ENCODE results near the gene ABCG8.
"Not testable (repeated sequence)": the region's sequence is repeated elsewhere in the genome, so short reads cannot be mapped to it uniquely, and the experiment has no call there.

Gene ABCG8

GRCh38 chr2:43905871-43906270, 67.1 kb downstream of the ABCG8 start:
- no peak for TF ChIP-seq CTCF (IDR thresholded peaks at IDR 0.05; ENCODE audit: borderline replicate concordance, insufficient read depth, low read depth, low read length)

GRCh38 chr2:43906448-43907109, 67.8 kb downstream of the ABCG8 start:
- TF ChIP-seq CTCF (IDR thresholded peaks at IDR 0.05; ENCODE audit: borderline replicate concordance, insufficient read depth, low read depth, low read length): no peak
- no peak overlapping the region for H3K4me3 ChIP-seq (ENCODE audit: low read depth, low read length)

More at GRCh38 chr2:43905871-43906270, 67.1 kb downstream of the ABCG8 start:
- no peak overlapping the region for H3K4me3 ChIP-seq (ENCODE audit: low read depth, low read length)

DNA sequence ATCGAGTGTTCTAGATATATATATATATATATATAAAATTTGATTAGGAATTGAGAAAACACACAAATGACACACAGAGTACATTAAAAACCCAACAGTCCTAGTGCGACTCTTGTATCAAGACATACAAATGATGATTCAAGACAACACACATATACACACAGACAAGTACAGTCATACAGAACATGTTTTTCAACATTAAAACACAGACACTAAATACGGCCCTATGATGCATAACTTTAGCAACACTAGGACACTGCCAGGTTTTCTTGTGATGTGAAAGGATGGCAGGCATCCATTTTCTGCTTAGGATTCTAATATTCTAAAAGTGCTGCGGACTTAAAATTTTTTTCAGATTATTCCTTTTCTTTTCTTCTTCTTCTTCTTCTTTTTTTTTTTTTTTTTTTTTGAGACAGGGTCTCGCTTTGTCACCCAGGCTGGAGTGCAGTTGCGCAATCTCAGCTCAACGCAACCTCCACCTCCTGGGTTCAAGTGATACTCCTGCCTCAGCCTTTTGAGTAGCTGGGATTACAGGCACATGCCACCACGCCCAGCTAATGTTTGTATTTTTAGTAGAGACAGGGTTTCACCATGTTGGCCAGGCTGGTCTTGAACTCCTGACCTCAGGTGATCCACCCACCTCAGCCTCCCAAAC, 72.5 kb downstream of the ABCG8 start:
- H3K4me3 ChIP-seq (ENCODE audit: low read depth, low read length): not testable (repeated sequence)

DNA sequence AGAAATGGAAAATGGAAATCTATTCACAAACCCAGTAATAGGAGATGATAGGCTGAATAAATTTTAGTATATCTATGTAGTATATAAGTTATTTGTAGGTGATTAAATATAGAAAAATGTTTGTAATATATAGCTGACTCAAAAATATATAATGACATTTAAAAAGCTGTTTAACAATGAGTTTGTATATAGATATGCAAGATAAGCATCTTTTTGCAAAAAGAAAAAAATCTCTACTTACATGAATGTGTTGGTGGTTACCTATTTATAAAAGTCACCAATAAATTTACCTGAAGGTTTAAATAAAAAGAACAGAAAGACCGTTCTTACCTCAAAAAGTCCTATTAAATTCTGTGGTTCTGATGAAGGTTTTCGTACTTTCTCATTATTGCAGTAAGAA, 85.7 kb downstream of the ABCG8 start:
- H3K4me3 ChIP-seq (ENCODE audit: low read depth, low read length): no peak overlapping the region
- no peak for TF ChIP-seq CTCF (IDR thresholded peaks at IDR 0.05; ENCODE audit: borderline replicate concordance, insufficient read depth, low read depth, low read length)

DNA sequence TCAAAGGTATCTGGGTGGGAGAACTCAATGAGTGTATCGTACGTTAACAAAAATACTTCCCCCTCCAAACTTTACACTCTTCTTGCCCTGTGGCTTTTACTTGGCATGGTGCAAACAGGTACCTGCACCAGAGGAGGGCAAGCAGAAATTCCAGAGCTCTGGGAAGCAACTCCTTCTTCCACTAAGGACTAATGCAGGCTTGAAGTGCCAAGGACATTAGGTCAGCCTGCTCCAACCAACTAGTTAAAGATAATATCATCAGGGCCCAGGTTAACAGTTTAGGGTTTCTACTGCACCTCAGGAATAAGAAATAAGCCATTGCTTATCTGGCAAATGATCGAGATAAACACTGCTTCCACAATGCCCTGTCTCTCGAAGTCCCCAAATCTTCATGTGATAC, 86.7 kb downstream of the ABCG8 start:
- no peak overlapping the region for H3K4me3 ChIP-seq (ENCODE audit: low read depth, low read length)
- TF ChIP-seq CTCF (IDR thresholded peaks at IDR 0.05; ENCODE audit: borderline replicate concordance, insufficient read depth, low read depth, low read length): no peak

DNA sequence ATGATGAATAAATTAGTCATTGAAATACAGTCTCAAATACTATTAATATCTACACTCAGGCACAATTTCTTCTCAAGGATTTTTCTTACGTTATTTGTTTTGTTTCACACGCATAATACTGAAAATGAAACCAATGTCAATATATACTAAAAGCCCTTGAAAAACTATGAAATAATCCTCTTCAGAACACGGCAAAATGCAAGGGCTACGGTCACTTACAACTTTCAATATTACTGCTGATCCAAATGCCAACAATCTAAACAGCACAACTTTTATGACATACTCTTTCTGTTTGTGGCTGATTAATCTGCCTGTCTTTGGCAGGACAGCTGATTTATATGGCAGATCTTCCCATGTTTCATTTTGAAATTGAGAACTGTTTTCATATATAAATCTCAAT, 88.7 kb downstream of the ABCG8 start:
- H3K4me3 ChIP-seq (ENCODE audit: low read depth, low read length): no peak overlapping the region
- TF ChIP-seq CTCF (IDR thresholded peaks at IDR 0.05; ENCODE audit: borderline replicate concordance, insufficient read depth, low read depth, low read length): no peak

- no peak for TF ChIP-seq CTCF (IDR thresholded peaks at IDR 0.05; ENCODE audit: borderline replicate concordance, insufficient read depth, low read depth, low read length)
These were observed 92.5 kb downstream of the ABCG8 start for GRCh38 chr2:43931293-43931692.

More at GRCh38 chr2:43931293-43931692, 92.5 kb downstream of the ABCG8 start:
- no peak overlapping the region for H3K4me3 ChIP-seq (ENCODE audit: low read depth, low read length)

Measured in GM12875 (cell line).